ENCODE results near the gene FYB1.
"Not testable (repeated sequence)": the region's sequence is repeated elsewhere in the genome, so short reads cannot be mapped to it uniquely, and the experiment has no call there.

Gene FYB1

DNA sequence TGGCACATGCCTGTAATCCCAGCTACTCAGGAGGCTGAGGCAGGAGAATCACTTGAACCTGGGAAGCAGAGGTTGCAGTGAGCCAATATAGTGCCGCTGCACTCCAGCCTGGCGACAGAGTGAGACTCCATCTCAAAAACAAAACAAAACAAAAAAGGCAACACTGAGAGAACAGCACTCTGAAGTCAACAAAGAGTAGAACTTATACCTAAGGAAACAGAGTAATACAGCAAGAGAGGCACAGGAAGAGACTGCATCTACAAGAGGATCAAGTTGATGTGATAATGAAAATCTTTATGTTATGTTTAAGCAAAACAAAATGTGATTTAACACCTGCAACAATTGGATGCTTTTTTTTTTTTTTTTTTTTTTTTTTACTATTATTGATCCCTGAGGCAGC is 33.1 kb downstream of the FYB1 start:
- no peak for DNase-seq

- DNase-seq = no peak
Measured at GRCh38 chr5:39185761-39186160, 33.6 kb downstream of the FYB1 start.

GRCh38 chr5:39179561-39179960 is 39.8 kb downstream of the FYB1 start:
- DNase-seq = not testable (repeated sequence)

DNA sequence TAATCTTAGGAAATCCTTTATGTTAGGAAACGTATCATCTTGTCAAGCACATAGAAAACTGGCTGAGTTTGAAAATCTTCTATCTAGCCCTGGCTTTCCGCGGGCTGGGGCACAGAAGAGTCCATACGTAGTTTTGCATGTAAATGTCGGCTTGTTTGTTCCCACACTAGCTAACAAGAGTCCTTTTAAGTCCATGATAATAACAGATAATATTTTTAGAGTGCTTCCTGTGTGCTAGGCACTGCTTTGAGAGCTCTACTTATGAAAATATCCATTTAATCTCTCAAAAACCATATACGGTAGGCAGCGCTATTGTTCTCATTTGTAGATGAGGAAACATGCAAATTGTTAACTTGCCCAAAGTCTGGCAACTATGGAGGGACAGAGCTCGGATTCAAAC is 40.5 kb downstream of the FYB1 start:
- DNase-seq = no peak

DNA sequence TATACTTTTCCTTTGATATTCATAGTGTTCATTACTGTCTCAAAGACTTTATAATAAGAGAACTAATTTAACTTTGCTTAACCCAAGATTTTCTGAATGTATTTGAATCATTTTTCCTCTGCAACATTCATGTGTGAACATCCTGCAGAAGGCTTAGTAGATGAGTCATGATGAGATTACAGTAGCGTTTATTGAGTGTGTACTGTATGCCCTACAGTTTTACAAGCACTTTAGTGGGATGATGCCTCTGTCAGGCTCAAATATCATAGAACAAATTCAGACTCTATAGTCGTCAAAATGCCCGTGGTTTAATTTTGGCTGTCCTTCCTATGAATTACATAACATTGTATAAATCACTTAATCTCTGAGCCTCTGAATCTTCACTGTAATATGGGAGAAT is 41.2 kb downstream of the FYB1 start:
- DNase-seq = no peak

- no peak for DNase-seq
Measured at GRCh38 chr5:39177631-39177964, 41.8 kb downstream of the FYB1 start.

DNA sequence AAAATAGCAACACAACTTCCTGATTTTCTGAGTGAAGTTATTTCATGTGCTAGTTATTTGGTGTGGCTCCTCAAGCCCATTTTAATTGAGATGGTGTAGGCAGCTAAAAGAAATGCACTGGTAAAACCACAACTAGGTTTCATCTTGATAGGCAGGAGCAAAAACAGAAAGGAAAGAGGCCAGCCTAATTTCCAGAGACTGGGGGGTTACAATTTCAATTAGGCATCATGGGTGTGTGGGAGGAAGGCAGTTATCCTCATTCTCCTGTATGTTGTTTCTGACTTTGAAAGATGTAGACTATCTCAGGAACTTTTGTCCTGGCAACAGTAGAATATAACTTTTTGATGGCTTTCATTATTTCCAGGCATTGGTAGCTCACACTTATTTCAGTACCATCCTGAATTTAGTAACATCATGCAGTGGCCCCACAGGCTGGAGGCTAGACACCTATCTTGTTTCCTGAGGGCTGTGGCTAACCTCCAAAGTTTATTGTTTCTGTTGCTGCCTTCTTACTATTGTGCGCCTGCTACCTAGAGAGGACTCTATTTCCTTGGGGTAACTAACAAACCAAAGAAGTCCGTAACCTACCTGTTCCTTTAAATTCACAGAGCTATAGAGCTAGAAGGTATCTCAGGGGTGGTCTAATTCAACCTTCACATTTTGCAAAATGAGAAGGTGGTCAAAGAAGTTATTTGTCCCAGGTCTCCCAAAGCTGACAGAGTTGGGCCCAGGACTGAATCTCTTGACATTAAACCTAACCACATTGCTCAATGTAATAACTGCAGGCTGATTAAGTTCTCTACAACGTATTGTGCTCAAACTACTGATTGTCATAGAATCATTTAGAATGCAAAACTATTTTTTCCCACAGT is 42.4 kb downstream of the FYB1 start:
- no peak for DNase-seq

- no peak for DNase-seq
Measured at GRCh38 chr5:39175273-39175955, 43.9 kb downstream of the FYB1 start.

- no peak for DNase-seq
Measured at GRCh38 chr5:39173069-39173468, 46.3 kb downstream of the FYB1 start.

- DNase-seq = no peak
Measured at GRCh38 chr5:39172593-39172992, 46.8 kb downstream of the FYB1 start.

- DNase-seq = no peak
Measured at GRCh38 chr5:39171647-39172046, 47.7 kb downstream of the FYB1 start.

DNA sequence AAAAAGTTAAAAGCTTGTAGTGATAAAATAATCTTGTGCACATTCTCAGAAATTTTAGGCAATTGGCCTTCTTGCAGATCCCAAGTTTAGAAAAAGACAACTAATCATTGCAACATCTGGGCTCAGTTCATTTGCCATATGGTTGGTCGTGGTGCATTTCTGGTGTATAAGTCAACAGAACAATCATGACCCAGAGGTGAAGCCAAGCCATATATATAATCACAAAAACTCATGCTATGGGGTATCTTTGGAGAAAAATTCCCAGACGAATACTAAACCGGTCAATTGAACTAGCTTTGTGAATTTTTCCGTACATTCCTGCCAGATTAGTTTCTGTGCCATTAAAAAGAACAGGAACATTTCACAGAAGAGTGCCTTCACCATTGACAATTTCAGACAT is 50.3 kb downstream of the FYB1 start:
- DNase-seq = no peak

GRCh38 chr5:39167972-39168342 is 51.4 kb downstream of the FYB1 start:
- DNase-seq = no peak

GRCh38 chr5:39167141-39167971 is 52.0 kb downstream of the FYB1 start:
- DNase-seq = no peak

DNA sequence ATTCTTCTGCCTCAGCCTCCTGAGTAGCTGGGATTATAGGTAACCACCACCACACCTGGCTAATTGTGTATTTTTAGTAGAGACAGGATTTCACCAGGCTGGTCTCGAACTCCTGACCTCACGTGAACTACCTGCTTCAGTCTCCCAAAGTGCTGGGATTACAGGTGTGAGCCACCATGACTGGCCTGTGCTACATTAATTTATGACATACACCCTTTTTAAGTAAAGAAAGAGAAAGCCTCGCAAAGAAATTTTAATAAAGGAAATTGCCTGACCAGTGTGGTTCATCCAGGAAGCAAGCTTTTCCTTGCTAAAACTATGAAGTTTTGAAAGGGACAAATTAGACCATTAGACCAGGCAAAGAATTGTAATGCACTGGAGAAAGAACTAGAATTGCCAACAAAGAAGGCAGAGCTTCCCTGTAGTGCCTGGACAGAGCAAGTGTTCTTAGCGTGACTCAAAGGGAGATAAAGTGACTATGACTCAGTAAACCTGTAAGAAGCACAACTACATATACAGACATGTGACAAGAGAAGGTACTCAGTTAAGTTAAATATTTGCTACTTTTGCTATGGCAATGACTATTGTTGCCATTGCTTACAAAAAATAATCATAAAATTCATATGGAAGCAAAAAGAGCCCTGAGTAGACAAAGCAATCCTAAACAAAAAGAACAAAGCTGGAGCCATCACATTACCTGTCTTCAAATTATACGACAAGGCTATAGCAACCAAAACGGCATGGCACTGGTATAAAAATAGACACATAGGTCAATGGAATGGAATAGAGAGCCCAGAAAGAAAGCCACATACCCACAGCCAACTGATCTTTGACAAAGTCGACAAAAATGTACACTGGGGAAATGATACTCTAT is 54.6 kb downstream of the FYB1 start:
- no peak for DNase-seq

GRCh38 chr5:39164016-39164415 is 55.3 kb downstream of the FYB1 start:
- DNase-seq = no peak

GRCh38 chr5:39161578-39161977 is 57.8 kb downstream of the FYB1 start:
- DNase-seq = no peak

DNA sequence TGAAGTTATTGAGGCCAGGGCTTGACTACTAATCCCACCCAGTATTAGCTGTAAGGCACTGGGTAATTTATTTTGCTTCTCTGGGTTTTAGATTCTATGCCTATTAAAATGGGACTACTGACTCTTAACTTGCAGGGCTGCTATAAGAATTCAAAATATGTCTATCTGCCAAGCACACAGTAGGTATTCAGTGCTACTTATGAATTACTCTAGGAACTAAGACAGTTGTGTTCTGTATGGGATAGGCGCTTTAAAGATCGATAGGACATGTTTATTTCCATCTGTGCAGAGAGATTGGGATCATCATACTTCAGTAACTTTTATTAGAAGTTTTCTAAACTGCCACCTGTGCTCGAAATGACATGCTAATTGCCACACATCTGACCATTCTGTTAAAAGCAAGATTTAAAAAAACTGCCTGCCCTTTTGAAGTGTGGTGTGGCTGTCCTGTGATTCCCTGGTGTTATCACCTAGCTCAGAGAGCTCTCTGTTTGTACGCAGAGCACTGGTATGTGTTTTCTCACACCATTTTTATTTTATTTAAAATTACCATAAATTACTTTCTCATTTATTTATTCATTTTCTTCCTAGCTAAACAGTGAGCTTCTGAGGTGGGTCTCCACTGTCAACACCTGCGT is 58.7 kb downstream of the FYB1 start:
- no peak for DNase-seq

DNA sequence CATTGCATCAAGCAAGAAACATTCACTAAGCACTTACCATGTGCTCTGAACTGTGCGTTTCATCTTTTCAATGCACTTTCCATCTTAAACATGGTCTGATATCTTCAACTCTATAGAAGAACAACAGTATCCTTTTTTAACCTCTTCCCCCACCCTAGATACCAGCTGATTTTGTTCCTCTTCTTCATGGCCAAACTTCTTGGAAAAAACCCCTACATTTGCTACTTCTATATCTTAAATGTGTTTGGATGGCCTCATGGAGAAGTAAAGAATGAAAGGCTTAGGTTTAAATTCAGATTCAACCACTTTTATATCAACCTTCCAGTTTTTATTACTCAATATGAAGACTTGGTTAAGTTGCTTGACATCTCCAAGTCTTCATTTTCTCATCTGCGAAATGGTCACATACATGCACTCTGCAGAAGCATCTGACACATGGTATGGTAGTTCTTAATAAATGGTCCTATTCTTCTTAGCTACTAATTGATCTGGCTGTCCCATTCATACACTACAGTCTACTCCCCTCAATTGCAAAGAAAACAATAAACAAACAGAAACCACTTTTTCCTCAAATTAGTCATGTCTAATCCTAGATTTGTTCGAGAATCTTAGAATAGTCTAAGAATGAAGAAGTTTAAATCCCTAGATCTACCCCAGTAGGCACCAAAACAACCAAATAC is 59.4 kb downstream of the FYB1 start:
- no peak for DNase-seq

GRCh38 chr5:39158786-39159185 is 60.6 kb downstream of the FYB1 start:
- DNase-seq = no peak

GRCh38 chr5:39158127-39158593 is 61.2 kb downstream of the FYB1 start:
- no peak for DNase-seq

Data from activated CD4-positive, alpha-beta T cell treated with anti-CD3 and anti-CD28 coated beads for 1 hour (primary cell).